GM18505 (cell line): ENCODE results near the gene MAP3K5.

Experiments used
- ATAC-seq: cut with Tn5 transposase; IDR thresholded peaks from one replicate; pipeline ENCODE4 v1.9.1; 2021; ENCODE audit not compliant: unreplicated experiment
- POLR2A ChIP-seq: IDR thresholded peaks from 4 replicates; pipeline ENCODE4 v1.6.1; 2011; ENCODE audit warnings: borderline replicate concordance; ENCODE audit not compliant: insufficient read depth, insufficient read length; ENCODE audit errors: extremely low read depth

MAP3K5 gene

GRCh38 chr6:136786658-136787057 is 5.6 kb downstream of the MAP3K5 start:
- ATAC-seq = no peak
- peak; percentile 19 for TF ChIP-seq POLR2A

- no peak for ATAC-seq
- TF ChIP-seq POLR2A = peak; percentile 39
These were observed 7.1 kb downstream of the MAP3K5 start for GRCh38 chr6:136784910-136785746.

- ATAC-seq = no peak
- TF ChIP-seq POLR2A = peak; percentile 6
These were observed 8.0 kb downstream of the MAP3K5 start for GRCh38 chr6:136784271-136784664.

GRCh38 chr6:136783495-136784270 is 8.6 kb downstream of the MAP3K5 start:
- ATAC-seq = peak; percentile 69
- no peak for TF ChIP-seq POLR2A

GRCh38 chr6:136783021-136783420 is 9.3 kb downstream of the MAP3K5 start:
- TF ChIP-seq POLR2A = no peak
- no peak for ATAC-seq

GRCh38 chr6:136782021-136782770 is 10.1 kb downstream of the MAP3K5 start:
- ATAC-seq = no peak

GRCh38 chr6:136780972-136781371 is 11.3 kb downstream of the MAP3K5 start:
- no peak for TF ChIP-seq POLR2A

More at GRCh38 chr6:136782021-136782770, 10.1 kb downstream of the MAP3K5 start:
- no peak for TF ChIP-seq POLR2A

GRCh38 chr6:136779682-136780081 is 12.6 kb downstream of the MAP3K5 start:
- TF ChIP-seq POLR2A = no peak
- ATAC-seq = no peak

More at GRCh38 chr6:136780972-136781371, 11.3 kb downstream of the MAP3K5 start:
- ATAC-seq = no peak

- ATAC-seq = no peak
- TF ChIP-seq POLR2A = no peak
These were observed 14.6 kb downstream of the MAP3K5 start for GRCh38 chr6:136777651-136778050.

- TF ChIP-seq POLR2A = no peak
- no peak for ATAC-seq
These were observed 16.7 kb downstream of the MAP3K5 start for GRCh38 chr6:136775548-136775947.

- TF ChIP-seq POLR2A = no peak
- no peak for ATAC-seq
These were observed 17.2 kb downstream of the MAP3K5 start for GRCh38 chr6:136775081-136775480.

- ATAC-seq = no peak
- no peak for TF ChIP-seq POLR2A
These were observed 17.8 kb downstream of the MAP3K5 start for GRCh38 chr6:136774228-136775041.
